ENCODE measurements around the gene SLC24A4. TPM values are rescaled to one million over a fixed set of nuclear protein-coding genes. Genes with fewer than 3 reads are reported as not detected.

The SLC24A4 gene
- total and polyA plus RNA-seq, 2 of the 4 experiments (the other 2 are of a cell fraction), result not detected

DNA sequence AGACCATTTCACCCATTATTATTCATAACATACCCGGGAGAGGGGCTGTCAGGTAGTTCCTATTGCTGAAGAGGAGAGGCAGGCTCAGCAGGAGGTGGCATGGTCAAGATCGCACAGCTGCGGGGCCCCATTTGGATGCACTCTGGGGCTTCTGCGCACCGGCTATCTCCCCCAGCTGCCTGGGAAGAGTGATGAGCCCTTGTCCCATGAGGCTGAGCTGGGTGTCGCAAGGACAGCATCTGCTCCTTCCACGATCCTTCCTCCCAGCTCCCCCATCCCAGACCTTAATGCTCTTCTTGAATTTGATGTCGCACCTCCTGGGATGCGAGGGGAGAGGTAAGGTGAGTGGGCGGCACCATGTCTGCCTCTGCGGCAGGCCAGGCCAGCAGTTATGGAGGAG, 62.6 kb downstream of the SLC24A4 start:
- Histone ChIP-seq H3K4me1 (ENCODE audit: control insufficient read depth, insufficient read depth, low read length) (no peaks in the 10 kb centered on the region), H2BK15ac (ENCODE audit: low read depth, low read length) (no peak overlapping the region), H3K14ac (replicated peaks; ENCODE audit: low read depth, low read length) (no peak overlapping the region), H3K27me3 (ENCODE audit: control insufficient read depth, insufficient read depth, low read length) (peaks cover 43% of the 10 kb centered on the region), H4K91ac (ENCODE audit: insufficient read depth, low read depth, low read length) (no peak overlapping the region), H3K9me3 (ENCODE audit: control insufficient read depth, insufficient read depth, low read length) (no peaks in the 10 kb centered on the region; the same call in 1 of the 2 replicates), H2BK20ac (ENCODE audit: low read depth, low read length) (no peak overlapping the region), H3K18ac (ENCODE audit: low read depth, low read length) (no peak overlapping the region), H4K8ac (ENCODE audit: low read depth in 2 of 2, low read length in 2 of 2) (no peak overlapping the region), H3K4me3 (ENCODE audit: insufficient read depth, low read depth, low read length) (no peak overlapping the region), H2AK9ac (replicated peaks; ENCODE audit: low read depth, low read length, poor library complexity) (no peak overlapping the region), H4K5ac (ENCODE audit: low read depth, low read length) (no peak overlapping the region), H3K4me2 (ENCODE audit: low read depth, low read length) (no peak overlapping the region), H3K23ac (ENCODE audit: low read depth, low read length) (no peak overlapping the region), H2AFZ (replicated peaks; ENCODE audit: low read length, poor library complexity) (no peak overlapping the region), H4K20me1 (ENCODE audit: insufficient read depth, low read length) (no peaks in the 10 kb centered on the region), H3K36me3 (ENCODE audit: control insufficient read depth, insufficient read depth, low read length) (no peaks in the 10 kb centered on the region), H3K4ac (ENCODE audit: low read depth, low read length) (no peak overlapping the region), H3K56ac (ENCODE audit: extremely low read depth, insufficient read depth, low read length) (no peak overlapping the region), H2AK5ac (ENCODE audit: low read depth, low read length) (no peak overlapping the region), H2BK120ac (ENCODE audit: low read depth, low read length) (no peak overlapping the region), H3K9ac (ENCODE audit: low read depth, low read length) (no peak overlapping the region), H3K9me1 (ENCODE audit: insufficient read depth, low read length) (no peaks in the 10 kb centered on the region), H3K79me1 (ENCODE audit: low read depth in 1 of 2, low read length in 2 of 2) (no peaks in the 10 kb centered on the region), H3K27ac (ENCODE audit: insufficient read depth, low read length) (no peak overlapping the region), H2BK5ac (ENCODE audit: low read depth, low read length, poor library complexity, severe bottlenecking) (no peak overlapping the region)
- CTCF ChIA-PET, result no interaction called here
- intact Hi-C loops (cut with micrococcal nuclease) (no loop called here), in situ Hi-C loops (cut with MboI; ENCODE audit: low sequenced_read_pairs) (no loop called here), dilution Hi-C loops (cut with HindIII; ENCODE audit: low sequenced_read_pairs, unreplicated experiment) (no loop called here)
- BruUV-seq (replicated peaks), result no TSS peak
- ATAC-seq (ENCODE audit: low read depth) (no peak), DNase-seq (no peak)
- TF ChIP-seq FOS (IDR thresholded peaks at IDR 0.05; ENCODE audit: low read depth, low read length) (no peak), USF2 (IDR thresholded peaks at IDR 0.05; ENCODE audit: low read depth, low read length) (no peak), RFX5 (IDR thresholded peaks at IDR 0.05; ENCODE audit: low read depth, low read length) (no peak), MXI1 (IDR thresholded peaks at IDR 0.05; ENCODE audit: borderline replicate concordance, low read depth, low read length) (no peak), POLR2A (IDR thresholded peaks at IDR 0.05; ENCODE audit: low read depth, low read length) (no peak), SMC3 (IDR thresholded peaks at IDR 0.05; ENCODE audit: low read depth, low read length) (no peak)
- POLR2A ChIA-PET (ENCODE audit: unreplicated experiment), result no interaction called here
- WGBS, 2 experiments (ENCODE audit: extremely low coverage in 2 of 2, insufficient read length in 1 of 2), result 49% methylated on average over 5 of the region's 11 CpGs; no CpG with 5 or more reads in 1 of the 2 experiments

Data from IMR-90 (cell line).